GM23248 (cell line): ENCODE measurements around the gene SLC4A2. TPM values are rescaled to one million over a fixed set of nuclear protein-coding genes. Genes with fewer than 3 reads are reported as not detected.

ENCODE experiments used
- DNase-seq: peaks from one replicate; pipeline ENCODE4 v3.0.0-alpha.2; 2015
- H2AFZ ChIP-seq: fragments of 200-600 bp; sonication (generic); 2 replicates; pipeline ENCODE4 v1.6.1; 2016; ENCODE audit warnings: antibody characterized with exemption
- H3F3A ChIP-seq: fragments of 200-600 bp; sonication (generic); 2 replicates; pipeline ENCODE4 v1.6.1; 2016; ENCODE audit warnings: mild to moderate bottlenecking, antibody characterized with exemption, mixed run types; ENCODE audit not compliant: insufficient read depth
- H3K27ac ChIP-seq: fragments of 200-600 bp; sonication (generic); 2 replicates; pipeline ENCODE4 v1.5.1; 2016; ENCODE audit warnings: mild to moderate bottlenecking
- H3K27me3 ChIP-seq: fragments of 200-600 bp; sonication (generic); replicated peaks from 2 replicates; pipeline ENCODE4 v1.6.1; 2016; ENCODE audit warnings: mild to moderate bottlenecking; ENCODE audit not compliant: insufficient read depth
- H3K36me3 ChIP-seq: fragments of 200-600 bp; sonication (generic); 2 replicates; pipeline ENCODE4 v1.6.1; 2016; ENCODE audit warnings: low read depth, mild to moderate bottlenecking
- H3K4me1 ChIP-seq: fragments of 200-600 bp; sonication (generic); 2 replicates; pipeline ENCODE4 v1.6.1; 2016; ENCODE audit warnings: mild to moderate bottlenecking; ENCODE audit not compliant: insufficient read depth
- H3K4me2 ChIP-seq: fragments of 200-600 bp; sonication (generic); one replicate; pipeline ENCODE4 v1.6.1; 2016; ENCODE audit warnings: mild to moderate bottlenecking; ENCODE audit not compliant: unreplicated experiment
- H3K4me3 ChIP-seq: fragments of 200-600 bp; sonication (generic); 2 replicates; pipeline ENCODE4 v1.5.1; 2016; ENCODE audit warnings: mild to moderate bottlenecking
- H3K79me2 ChIP-seq: fragments of 200-600 bp; sonication (generic); 2 replicates; pipeline ENCODE4 v1.6.1; 2016; ENCODE audit warnings: mild to moderate bottlenecking; ENCODE audit not compliant: insufficient read depth
- H3K9ac ChIP-seq: fragments of 200-600 bp; sonication (generic); 2 replicates; pipeline ENCODE4 v1.6.1; 2016; ENCODE audit warnings: mild to moderate bottlenecking
- H3K9me2 ChIP-seq: fragments of 200-600 bp; sonication (generic); 2 replicates; pipeline ENCODE4 v1.6.1; 2016; ENCODE audit warnings: mixed run types, mild to moderate bottlenecking, moderate library complexity; ENCODE audit not compliant: insufficient read depth
- H3K9me3 ChIP-seq: fragments of 200-600 bp; sonication (generic); one replicate; pipeline ENCODE4 v1.6.1; 2017; ENCODE audit warnings: low read depth
- H4K20me1 ChIP-seq: fragments of 200-600 bp; sonication (generic); 2 replicates; pipeline ENCODE4 v1.6.0; 2016; ENCODE audit not compliant: insufficient read depth
- EZH2 ChIP-seq: fragments of 200-600 bp; sonication (generic); IDR thresholded peaks from 2 replicates; pipeline ENCODE4 v1.6.1; 2018; ENCODE audit warnings: antibody characterized with exemption, mild to moderate bottlenecking; ENCODE audit not compliant: insufficient read depth, poor library complexity, severe bottlenecking
- EZH2phosphoT487 ChIP-seq: fragments of 200-600 bp; sonication (generic); IDR thresholded peaks from 2 replicates; pipeline ENCODE4 v1.6.1; 2018; ENCODE audit warnings: antibody characterized with exemption, moderate library complexity, mild to moderate bottlenecking, low read depth; ENCODE audit not compliant: insufficient read depth
- WGBS, 2 experiments: methylation state at CpG; one replicate each; pipeline ENCODE4 v1.1.6; 2015 to 2017; ENCODE audit warnings: low lambda C conversion rate in 2 of 2, low coverage in 1 of 2; ENCODE audit errors: missing lambda C conversion rate in 2 of 2; 5-methylcytosine and 5-hydroxymethylcytosine counted together
- in situ Hi-C: fragments of 300-500 bp; cut with MboI; formaldehyde crosslinking; loops from 2 replicates; pipeline ENCODE4 v1.15.0; 2020
- polyA plus RNA-seq: library from polyadenylated mRNA; unstranded; fragments of >200 nt; fragmentation: Nextera tagmentation; extraction: Ambion mirVana; gene quantifications from 2 replicates; pipeline ENCODE4 v1.2.1, GENCODE V29; 2016
- total RNA-seq: library from RNA; depleted of rRNA; stranded (reverse); fragments of >200 nt; shearing (Covaris generic); gene quantifications from 2 replicates; pipeline ENCODE4 v1.2.3, GENCODE V29; 2014

The SLC4A2 gene
- total and polyA plus RNA-seq, 2 experiments from 2014 or later: 59.4 to 94.6 TPM

- in situ Hi-C loops: no loop called here
- H3K27ac ChIP-seq: no peak overlapping the region
- no peak overlapping the region for H3K9ac ChIP-seq
- DNase-seq: no peak
- H4K20me1 ChIP-seq: no peaks in the 10 kb centered on the region
- H3F3A ChIP-seq: no peaks in the 10 kb centered on the region
- no peak overlapping the region for H3K4me2 ChIP-seq
- no peaks in the 10 kb centered on the region for H3K36me3 ChIP-seq
- no peak overlapping the region for H3K4me3 ChIP-seq
- no peaks in the 10 kb centered on the region for H3K4me1 ChIP-seq
- no peak overlapping the region for H2AFZ ChIP-seq
- H3K9me3 ChIP-seq: no peaks in the 10 kb centered on the region
- no peaks in the 10 kb centered on the region for H3K27me3 ChIP-seq
- no peaks in the 10 kb centered on the region for H3K79me2 ChIP-seq
- WGBS, 2 experiments: 67 to 69% methylated on average over 6 of the region's 6 CpGs
- H3K9me2 ChIP-seq: no peaks in the 10 kb centered on the region
- TF ChIP-seq EZH2: no peak
- no peak for TF ChIP-seq EZH2phosphoT487
Observed at GRCh38 chr7:151012031-151012692, 47.2 kb upstream of the SLC4A2 start.

- WGBS, 2 experiments: 20 to 21% methylated on average over 23 of the region's 23 CpGs
- 0 out of 2 replicates have a peak overlapping the region, but pooled peaks have one; percentile 61 for H3K4me3 ChIP-seq
- no peak for TF ChIP-seq EZH2phosphoT487
- no peak for TF ChIP-seq EZH2
Observed at GRCh38 chr7:151012911-151013347, 46.5 kb upstream of the SLC4A2 start.

DNA sequence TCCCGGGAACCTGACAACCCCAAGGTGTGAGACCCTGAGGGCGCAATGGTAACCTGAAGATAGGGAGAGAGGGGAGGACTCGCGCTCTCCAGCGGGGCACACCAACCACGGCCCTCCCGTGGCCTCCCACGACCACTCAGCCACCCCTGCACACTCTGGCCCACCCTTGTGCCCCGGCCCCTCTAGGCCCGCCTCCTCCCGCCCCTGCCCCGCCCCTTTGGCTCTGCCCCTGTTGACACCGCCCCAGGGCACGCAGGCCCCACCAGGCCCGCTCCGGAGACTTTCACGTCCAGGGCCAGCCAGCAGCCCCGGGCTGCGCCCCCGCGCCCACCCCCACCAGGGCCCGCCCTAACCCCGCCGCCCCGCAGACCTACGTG, 46.0 kb upstream of the SLC4A2 start:
- Histone ChIP-seq H3K4me3 (peak overlapping the region; percentile 61), H2AFZ (peak overlapping the region; percentile 91), H3K27me3 (no peaks in the 10 kb centered on the region), H3K9me2 (no peaks in the 10 kb centered on the region), H3K27ac (no peak overlapping the region), H3F3A (no peaks in the 10 kb centered on the region), H3K4me1 (no peaks in the 10 kb centered on the region), H4K20me1 (no peaks in the 10 kb centered on the region), H3K9ac (peak overlapping the region; percentile 75; the same call in 1 of the 2 replicates), H3K79me2 (no peaks in the 10 kb centered on the region), H3K9me3 (no peaks in the 10 kb centered on the region), H3K36me3 (no peaks in the 10 kb centered on the region), H3K4me2 (peak overlapping the region; percentile 76)
- TF ChIP-seq EZH2 (no peak), EZH2phosphoT487 (no peak)
- in situ Hi-C loops: no loop called here
- no peak for DNase-seq
- WGBS, 2 experiments: 6 to 12% methylated on average over 3 to 25 of the region's 26 CpGs

More at GRCh38 chr7:151012911-151013347, 46.5 kb upstream of the SLC4A2 start:
- in situ Hi-C loops: no loop called here
- no peaks in the 10 kb centered on the region for H3K4me1 ChIP-seq
- no peaks in the 10 kb centered on the region for H3K9me3 ChIP-seq
- H3K36me3 ChIP-seq: no peaks in the 10 kb centered on the region
- H3K27me3 ChIP-seq: no peaks in the 10 kb centered on the region
- H3K9ac ChIP-seq: peak overlapping the region; percentile 75; the same call in 1 of the 2 replicates
- no peaks in the 10 kb centered on the region for H3K9me2 ChIP-seq
- H3F3A ChIP-seq: no peaks in the 10 kb centered on the region
- H2AFZ ChIP-seq: peak overlapping the region; percentile 91; the same call in 1 of the 2 replicates
- no peak overlapping the region for H3K27ac ChIP-seq
- DNase-seq: peak; percentile 71
- no peaks in the 10 kb centered on the region for H3K79me2 ChIP-seq
- no peaks in the 10 kb centered on the region for H4K20me1 ChIP-seq
- peak overlapping the region; percentile 32 for H3K4me2 ChIP-seq

DNA sequence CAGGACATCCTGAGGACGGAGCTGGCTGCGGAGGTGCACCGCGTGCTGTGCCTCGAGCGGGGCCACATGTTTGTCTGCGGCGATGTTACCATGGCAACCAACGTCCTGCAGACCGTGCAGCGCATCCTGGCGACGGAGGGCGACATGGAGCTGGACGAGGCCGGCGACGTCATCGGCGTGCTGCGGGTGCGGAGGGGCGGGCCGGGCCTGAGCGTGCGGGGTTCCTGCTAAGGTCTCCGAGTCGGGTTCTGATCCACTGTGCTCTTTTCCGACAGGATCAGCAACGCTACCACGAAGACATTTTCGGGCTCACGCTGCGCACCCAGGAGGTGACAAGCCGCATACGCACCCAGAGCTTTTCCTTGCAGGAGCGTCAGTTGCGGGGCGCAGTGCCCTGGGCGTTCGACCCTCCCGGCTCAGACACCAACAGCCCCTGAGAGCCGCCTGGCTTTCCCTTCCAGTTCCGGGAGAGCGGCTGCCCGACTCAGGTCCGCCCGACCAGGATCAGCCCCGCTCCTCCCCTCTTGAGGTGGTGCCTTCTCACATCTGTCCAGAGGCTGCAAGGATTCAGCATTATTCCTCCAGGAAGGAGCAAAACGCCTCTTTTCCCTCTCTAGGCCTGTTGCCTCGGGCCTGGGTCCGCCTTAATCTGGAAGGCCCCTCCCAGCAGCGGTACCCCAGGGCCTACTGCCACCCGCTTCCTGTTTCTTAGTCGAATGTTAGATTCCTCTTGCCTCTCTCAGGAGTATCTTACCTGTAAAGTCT, 45.5 kb upstream of the SLC4A2 start:
- Histone ChIP-seq H3K9me3 (no peaks in the 10 kb centered on the region), H3K9ac (peak overlapping the region; percentile 75), H3F3A (no peaks in the 10 kb centered on the region), H3K79me2 (no peaks in the 10 kb centered on the region), H3K36me3 (no peaks in the 10 kb centered on the region), H2AFZ (peak overlapping the region; percentile 91), H3K9me2 (no peaks in the 10 kb centered on the region), H3K4me1 (no peaks in the 10 kb centered on the region), H3K4me3 (peak overlapping the region; percentile 61), H3K27ac (no peak overlapping the region), H3K27me3 (no peaks in the 10 kb centered on the region), H3K4me2 (peak overlapping the region; percentile 76), H4K20me1 (no peaks in the 10 kb centered on the region)
- in situ Hi-C loops: no loop called here
- WGBS, 2 experiments: 5 to 9% methylated on average over 50 of the region's 55 CpGs
- DNase-seq: peak; percentile 92
- TF ChIP-seq EZH2phosphoT487: no peak
- TF ChIP-seq EZH2: no peak
